GM18526 (cell line): ENCODE data around the gene NTN3.

ENCODE experiments used
- POLR2A ChIP-seq: IDR thresholded peaks from 3 replicates; pipeline ENCODE4 v1.6.1; 2011; ENCODE audit not compliant: insufficient read length; ENCODE audit errors: extremely low read depth

Gene NTN3

GRCh38 chr16:2482708-2483534, 11.8 kb downstream of the NTN3 start:
- TF ChIP-seq POLR2A = no peak

DNA sequence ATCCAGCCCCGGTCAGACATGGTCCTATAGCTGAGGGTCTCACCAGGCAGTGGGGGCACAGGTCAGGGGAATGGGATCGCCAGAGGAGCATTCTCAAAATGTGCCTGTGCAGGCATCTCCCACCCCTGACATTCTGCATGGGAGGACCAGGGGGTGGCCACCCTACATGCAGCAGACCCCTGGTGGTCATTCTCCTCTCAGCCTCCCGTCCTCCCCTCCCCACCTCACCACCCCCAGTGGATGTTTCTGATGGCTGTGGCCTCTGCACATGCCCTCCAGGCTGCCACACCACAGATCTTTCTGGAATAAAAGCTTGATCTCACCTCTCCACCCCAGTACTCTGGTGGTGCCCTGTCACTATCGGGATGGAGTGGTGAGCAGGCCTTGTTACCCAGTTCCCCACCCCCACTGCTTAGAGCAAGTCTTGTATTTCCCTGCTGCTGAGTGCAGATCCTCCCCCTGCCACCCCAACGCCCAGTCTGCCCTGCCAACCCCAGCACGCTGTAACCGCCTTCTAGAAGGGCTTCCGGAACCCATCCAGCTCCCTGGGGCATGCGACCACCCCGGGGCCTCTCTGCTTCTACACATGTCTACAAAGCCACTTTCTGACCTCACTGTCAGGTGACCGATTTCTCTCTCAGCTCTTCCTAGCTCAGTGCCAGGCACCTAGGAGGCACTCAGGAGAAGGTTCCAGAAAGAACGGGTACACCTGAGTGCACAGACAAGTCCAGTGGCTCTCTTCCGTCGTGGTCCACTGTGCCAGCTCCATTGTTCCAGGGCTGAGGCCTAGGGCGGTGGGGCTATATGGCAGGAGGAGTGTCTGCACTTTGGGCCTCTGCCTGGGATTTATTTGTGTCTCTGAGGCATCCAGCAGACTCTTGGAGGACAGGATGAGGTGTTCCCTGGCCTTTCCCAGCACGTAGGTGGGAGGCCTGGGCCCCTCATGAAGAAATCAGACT, 13.1 kb downstream of the NTN3 start:
- TF ChIP-seq POLR2A = no peak

- TF ChIP-seq POLR2A = no peak
Measured at GRCh38 chr16:2484898-2485508, 13.9 kb downstream of the NTN3 start.

- no peak for TF ChIP-seq POLR2A
Measured at GRCh38 chr16:2485811-2486507, 14.9 kb downstream of the NTN3 start.

DNA sequence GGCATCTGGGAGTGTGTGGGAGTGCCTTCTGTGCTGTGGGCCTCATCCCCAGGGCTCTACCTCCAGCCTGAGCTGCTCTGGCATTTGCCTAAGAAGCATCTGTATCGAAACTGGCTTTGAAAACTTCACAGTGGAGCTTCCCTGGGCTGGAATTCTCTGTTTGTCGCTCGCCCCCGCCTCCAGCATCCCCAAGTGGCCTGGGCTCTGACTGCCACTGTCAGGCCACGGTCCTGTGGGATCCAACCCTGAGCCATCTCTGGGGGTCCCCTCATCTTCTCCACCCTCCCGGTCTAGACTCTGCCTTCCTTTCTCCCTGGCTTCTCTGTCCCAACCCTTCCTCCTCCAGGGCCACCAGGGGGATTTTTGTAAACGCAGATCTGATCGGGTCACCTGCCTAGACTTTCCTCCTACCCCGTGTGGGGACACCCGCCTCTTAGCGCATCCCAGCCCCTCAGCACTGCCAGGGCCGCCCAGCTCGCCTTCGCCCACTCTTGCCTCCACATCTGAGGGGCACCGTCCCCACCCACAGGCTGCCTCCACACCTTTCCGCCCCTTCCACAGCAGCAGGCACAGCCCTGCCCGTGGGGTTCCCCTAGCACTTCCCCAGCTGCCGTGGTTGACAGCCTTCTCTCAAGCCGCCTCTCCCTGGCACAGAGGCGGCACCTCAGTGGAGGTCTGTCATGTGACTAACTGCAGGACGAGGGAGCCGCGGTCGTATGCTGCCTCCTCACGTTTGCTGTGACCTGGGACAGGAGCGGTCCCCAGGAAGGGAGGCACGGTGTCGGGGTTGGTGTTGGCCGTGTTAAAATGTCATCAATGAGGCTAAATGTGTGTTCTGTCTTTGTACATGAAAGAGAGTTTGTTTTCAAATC, 15.8 kb downstream of the NTN3 start:
- no peak for TF ChIP-seq POLR2A

- no peak for TF ChIP-seq POLR2A
Measured at GRCh38 chr16:2487517-2487842, 16.4 kb downstream of the NTN3 start.

GRCh38 chr16:2487903-2488531, 16.9 kb downstream of the NTN3 start:
- TF ChIP-seq POLR2A = no peak

DNA sequence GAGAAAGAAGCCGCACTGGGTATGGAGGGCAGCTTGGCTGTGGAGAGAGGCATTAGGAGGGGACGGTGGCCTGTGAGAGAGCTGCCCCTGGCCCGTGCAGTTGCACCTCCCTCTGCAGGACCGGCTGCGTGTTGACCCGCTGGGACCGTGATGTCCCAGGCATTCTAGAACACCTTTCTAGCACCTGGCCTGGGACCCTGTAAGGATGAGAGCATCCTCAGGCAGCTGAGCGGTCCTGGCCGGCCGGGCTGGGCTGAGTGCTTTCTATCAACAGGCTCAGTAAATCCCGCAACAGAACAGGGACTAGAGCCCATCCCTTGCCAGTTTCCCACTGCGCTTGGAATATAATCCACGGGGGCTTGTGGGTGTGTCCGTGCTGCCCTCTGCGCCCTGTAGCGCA, 18.5 kb downstream of the NTN3 start:
- TF ChIP-seq POLR2A = no peak

DNA sequence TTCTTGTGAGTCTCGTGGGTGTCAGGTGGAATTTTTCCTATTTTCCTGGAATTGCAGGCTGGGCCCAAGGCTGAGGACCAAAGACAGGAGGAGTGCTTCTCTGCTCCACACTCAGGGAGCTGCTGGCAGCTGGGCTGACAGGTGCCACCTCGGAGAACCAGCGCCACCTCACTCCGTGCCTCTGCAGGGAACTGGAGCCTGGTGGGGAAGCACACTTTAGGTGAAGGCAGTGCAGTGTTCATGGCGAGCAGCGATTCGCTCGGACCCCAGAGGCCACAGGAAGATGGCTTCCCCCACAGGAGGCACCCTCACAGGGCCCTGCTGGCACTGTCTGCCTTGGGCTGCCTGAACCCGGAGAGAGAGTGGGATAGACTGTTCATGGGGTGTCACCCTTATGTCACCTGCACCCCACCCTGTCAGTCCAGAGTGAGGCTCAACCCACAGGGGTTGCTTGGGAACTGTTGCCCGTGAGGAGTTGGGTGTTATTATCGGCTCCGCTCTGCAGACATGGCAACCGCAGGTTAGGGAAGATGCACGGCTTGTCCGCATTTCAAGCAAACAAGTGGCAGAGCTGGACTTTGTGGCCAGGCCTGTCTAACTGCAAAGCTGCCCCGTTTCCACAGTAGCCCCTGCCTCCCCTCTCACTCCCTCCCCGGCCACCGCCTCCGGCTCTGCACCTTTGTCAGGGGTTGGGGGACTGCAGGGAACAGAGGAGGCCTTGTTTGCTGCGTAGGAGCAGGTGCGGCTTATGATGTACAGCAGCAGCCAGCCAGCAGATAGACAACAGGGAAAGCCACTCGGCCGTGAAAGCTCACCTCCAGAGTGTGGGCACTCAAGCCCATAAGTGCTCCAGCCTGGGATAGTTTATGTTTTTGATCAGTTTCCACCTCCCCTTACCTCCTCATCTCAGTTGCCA, 19.4 kb downstream of the NTN3 start:
- TF ChIP-seq POLR2A = no peak

GRCh38 chr16:2492292-2492691, 21.2 kb downstream of the NTN3 start:
- no peak for TF ChIP-seq POLR2A

DNA sequence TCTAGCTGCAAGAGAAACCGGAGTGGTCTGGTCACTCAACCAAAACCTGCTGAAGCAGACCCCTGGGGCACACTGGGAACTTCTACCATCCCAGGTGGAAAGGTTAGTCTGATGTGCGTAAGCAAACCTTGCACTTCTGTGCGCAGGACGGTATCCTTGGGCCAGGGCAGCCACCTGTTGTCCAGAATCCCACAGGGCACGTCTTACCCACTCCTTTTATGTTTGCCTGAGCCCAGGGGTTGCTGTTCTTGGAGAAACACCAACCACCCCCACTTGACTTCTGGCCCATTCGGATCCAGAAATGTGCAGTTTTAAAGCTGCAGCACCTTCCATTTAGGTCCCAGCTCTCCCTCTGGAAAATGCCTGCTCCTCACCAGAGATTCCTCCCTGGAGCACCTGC, 22.5 kb downstream of the NTN3 start:
- no peak for TF ChIP-seq POLR2A

DNA sequence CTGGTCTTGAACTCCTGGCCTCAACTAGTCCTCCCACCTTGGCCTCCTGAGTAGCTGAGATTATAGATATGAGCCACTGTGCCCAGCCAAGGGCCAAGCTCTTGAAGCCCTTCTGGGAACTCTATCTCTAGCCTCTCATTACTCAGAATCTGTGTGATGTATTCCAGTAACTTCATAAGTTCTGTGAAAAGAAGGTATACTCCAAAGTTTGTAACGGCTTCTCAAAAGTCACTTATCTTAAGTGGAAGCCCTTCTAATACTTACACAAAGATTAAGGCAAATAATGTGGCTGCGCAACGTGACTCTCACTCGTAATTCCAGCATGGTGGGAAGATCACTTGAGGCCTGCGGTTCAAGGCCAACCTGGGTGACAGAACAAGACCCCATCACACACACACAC, 23.5 kb downstream of the NTN3 start:
- TF ChIP-seq POLR2A = no peak

- TF ChIP-seq POLR2A = no peak
Measured at GRCh38 chr16:2495041-2495440, 23.9 kb downstream of the NTN3 start.
